Neural cell (in vitro differentiated cells): Measurements from ENCODE around the gene NR2F6.

Experiments
- EZH2 ChIP-seq: fragments of 200-600, 300-800 bp; shearing (Covaris generic), sonication (generic); IDR thresholded peaks from 2 replicates; pipeline ENCODE4 v1.6.1; 2014; ENCODE audit warnings: antibody characterized with exemption, low read length, borderline replicate concordance, mild to moderate bottlenecking; ENCODE audit not compliant: insufficient read depth, poor library complexity, severe bottlenecking
- POLR2AphosphoS5 ChIP-seq: IDR thresholded peaks from 2 replicates; pipeline ENCODE4 v1.6.1; 2012
- RAD21 ChIP-seq: fragments of 450-650 bp; conservative IDR thresholded peaks from 2 replicates; pipeline ENCODE4 v1.6.1; 2014; ENCODE audit warnings: antibody characterized with exemption, mild to moderate bottlenecking, moderate library complexity
- TF ChIP-seq, protein P1 (sequence below): fragments of 450-650 bp; IDR thresholded peaks from 2 replicates; pipeline ENCODE4 v1.5.1; 2014; ENCODE audit warnings: antibody characterized with exemption, mild to moderate bottlenecking, moderate library complexity; ENCODE audit not compliant: poor library complexity, severe bottlenecking

DNA sequence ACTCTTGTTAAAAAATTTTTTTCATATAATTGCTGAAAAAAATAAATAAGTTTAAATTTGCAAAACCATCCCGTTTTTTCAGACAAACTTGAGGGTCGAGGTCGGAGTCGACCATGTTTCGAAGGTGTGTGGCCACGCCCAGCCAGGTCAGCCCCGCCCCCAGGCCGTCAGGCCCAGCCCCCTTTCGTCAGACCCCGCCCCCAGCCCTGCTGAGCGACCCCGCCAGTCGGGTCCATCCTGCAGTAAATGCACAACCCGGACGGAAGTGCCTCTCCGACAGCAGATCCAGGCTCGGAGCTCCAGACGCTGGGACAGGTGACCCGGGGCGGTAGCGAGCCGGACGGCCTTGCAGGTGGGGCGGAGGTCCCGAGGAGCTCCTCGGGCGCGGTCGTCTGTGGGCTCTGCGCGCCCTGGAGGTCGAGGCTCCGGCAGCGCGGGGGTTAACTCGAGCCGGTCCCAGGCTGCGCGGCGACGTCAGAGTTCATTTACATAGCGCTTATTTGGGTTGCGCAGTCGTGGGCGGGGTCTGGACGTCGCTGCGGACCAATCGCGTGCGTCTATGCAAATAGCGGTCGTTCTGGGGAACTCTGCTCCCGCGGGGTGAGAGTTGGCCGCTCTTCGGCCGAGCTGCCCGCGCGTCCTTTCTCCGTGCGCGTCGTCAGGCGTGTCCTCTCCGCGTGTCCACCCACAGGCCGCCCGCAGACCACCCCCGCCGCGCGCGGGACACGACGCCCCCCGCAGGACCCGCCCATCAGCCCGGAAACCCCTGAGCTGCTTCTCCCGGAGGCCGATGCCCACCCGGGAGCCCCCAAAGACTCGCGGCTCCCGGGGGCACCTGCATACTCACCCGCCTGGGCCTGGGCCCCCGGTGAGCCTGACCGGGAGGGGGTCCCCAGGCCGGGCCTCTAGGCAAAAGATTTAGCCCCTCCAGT lies 19.5 kb downstream of the NR2F6 start, which contains the start of gene OCEL1:
- TF ChIP-seq POLR2AphosphoS5: peak; percentile 64
- TF ChIP-seq EZH2: no peak
- peak; percentile 43 for TF ChIP-seq RAD21
- TF ChIP-seq, protein P1, sequence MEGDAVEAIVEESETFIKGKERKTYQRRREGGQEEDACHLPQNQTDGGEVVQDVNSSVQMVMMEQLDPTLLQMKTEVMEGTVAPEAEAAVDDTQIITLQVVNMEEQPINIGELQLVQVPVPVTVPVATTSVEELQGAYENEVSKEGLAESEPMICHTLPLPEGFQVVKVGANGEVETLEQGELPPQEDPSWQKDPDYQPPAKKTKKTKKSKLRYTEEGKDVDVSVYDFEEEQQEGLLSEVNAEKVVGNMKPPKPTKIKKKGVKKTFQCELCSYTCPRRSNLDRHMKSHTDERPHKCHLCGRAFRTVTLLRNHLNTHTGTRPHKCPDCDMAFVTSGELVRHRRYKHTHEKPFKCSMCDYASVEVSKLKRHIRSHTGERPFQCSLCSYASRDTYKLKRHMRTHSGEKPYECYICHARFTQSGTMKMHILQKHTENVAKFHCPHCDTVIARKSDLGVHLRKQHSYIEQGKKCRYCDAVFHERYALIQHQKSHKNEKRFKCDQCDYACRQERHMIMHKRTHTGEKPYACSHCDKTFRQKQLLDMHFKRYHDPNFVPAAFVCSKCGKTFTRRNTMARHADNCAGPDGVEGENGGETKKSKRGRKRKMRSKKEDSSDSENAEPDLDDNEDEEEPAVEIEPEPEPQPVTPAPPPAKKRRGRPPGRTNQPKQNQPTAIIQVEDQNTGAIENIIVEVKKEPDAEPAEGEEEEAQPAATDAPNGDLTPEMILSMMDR: no peak
